K562 (cell line): Measurements from ENCODE around the gene TUBA1A. TPM values are rescaled to one million over a fixed set of nuclear protein-coding genes. Genes with fewer than 3 reads are reported as not detected.

Experiments used
- ATAC-seq: fragments of 200-7000 bp; cut with Tn5 transposase; 3 replicates; pipeline ENCODE4 v1.9.1; 2020; ENCODE audit warnings: moderate library complexity
- BruUV-seq: library from RNA; stranded (reverse); fragments of 400-500 nt; replicated peaks from 2 replicates; lab custom pipeline; 2021; lab: Mats Ljungman, UMichigan
- CTCF ChIA-PET: fragments of 300-600 bp; formaldehyde crosslinking; extraction: SDS; loops from one replicate; lab custom pipeline; 2021; ENCODE audit warnings: low intra/inter-chr PET ratio; lab: Yijun Ruan, JAX
- POLR2A ChIA-PET: fragments of 300-600, 350-650 bp; sonication (Branson Sonifier 250); formaldehyde crosslinking; extraction: SDS; loops from one replicate; lab custom pipeline; 2021; ENCODE audit warnings: antibody characterized with exemption, inconsistent platforms; lab: Yijun Ruan, JAX
- DNase-seq, 4 experiments: peaks; one replicate each; pipeline versions ENCODE4 v3.0.0 to v3.0.0-alpha.2; 2011 to 2018; ENCODE audit warnings: low spot score in 3 of 4, mixed read lengths in 3 of 4; ENCODE audit errors: extremely low read depth in 1 of 4
- FAIRE-seq: peaks from 2 replicates; lab custom pipeline; 2011; peaks lifted over from hg19 to GRCh38; lab: Jason Lieb, UNC
- H2AFZ ChIP-seq: 2 replicates; pipeline ENCODE4 v1.6.0; 2011; ENCODE audit warnings: low read depth, low read length, control low read depth, inconsistent platforms
- H3K27ac ChIP-seq: fragments of 200-600 bp; 3 replicates; pipeline ENCODE4 v1.8.0; 2011; ENCODE audit warnings: low read depth, mild to moderate bottlenecking, control low read depth, inconsistent platforms, low read length, moderate library complexity, mixed read lengths; ENCODE audit errors: extremely low read depth
- H3K27me3 ChIP-seq, 2 experiments: fragments of 300-600 bp in 1 of 2; 2 replicates in 1 of 2; 3 replicates in 1 of 2; pipeline versions ENCODE4 v1.6.0 to v1.8.0; 2011; ENCODE audit warnings: inconsistent platforms in 2 of 2, low read length in 2 of 2, mild to moderate bottlenecking in 1 of 2, mixed read lengths in 1 of 2, moderate library complexity in 1 of 2; ENCODE audit not compliant: control insufficient read depth in 2 of 2, insufficient read depth in 2 of 2
- H3K36me3 ChIP-seq: fragments of 300-600 bp; 3 replicates; pipeline ENCODE4 v1.8.0; 2011; ENCODE audit warnings: mild to moderate bottlenecking, low read length, inconsistent platforms; ENCODE audit not compliant: control insufficient read depth, insufficient read depth
- H3K4me1 ChIP-seq, 2 experiments: fragments of 200-600 bp in 1 of 2; replicated peaks in 1 of 2; 2 replicates in 1 of 2; 3 replicates in 1 of 2; pipeline versions ENCODE4 v1.5.1 to v1.8.0; 2011; ENCODE audit warnings: inconsistent platforms in 2 of 2, low read length in 2 of 2, mild to moderate bottlenecking in 1 of 2, mixed read lengths in 1 of 2, moderate library complexity in 1 of 2; ENCODE audit not compliant: control insufficient read depth in 2 of 2, insufficient read depth in 2 of 2
- H3K4me2 ChIP-seq: 2 replicates; pipeline ENCODE4 v1.6.1; 2011; ENCODE audit warnings: low read length, control low read depth, inconsistent platforms, mixed read lengths; ENCODE audit not compliant: insufficient read depth
- H3K4me3 ChIP-seq: fragments of 200-600 bp; sonication (generic), shearing (Covaris generic); 2 replicates; pipeline ENCODE4 v1.5.1; 2016; ENCODE audit warnings: control low read depth, inconsistent platforms
- H3K79me2 ChIP-seq: fragments of 200-600 bp; 3 replicates; pipeline ENCODE4 v1.8.0; 2011; ENCODE audit warnings: low read length, inconsistent platforms; ENCODE audit not compliant: control insufficient read depth, insufficient read depth
- H3K9ac ChIP-seq, 2 experiments: 2 replicates each; pipeline versions ENCODE4 v1.6.0 to v1.6.1; 2011; ENCODE audit warnings: low read depth in 2 of 2, low read length in 2 of 2, control low read depth in 1 of 2, inconsistent platforms in 1 of 2, mild to moderate bottlenecking in 1 of 2, mixed read lengths in 1 of 2; ENCODE audit not compliant: insufficient read depth in 1 of 2
- H3K9me1 ChIP-seq: one replicate; pipeline ENCODE4 v1.6.0; 2011; ENCODE audit warnings: inconsistent platforms, mild to moderate bottlenecking, low read length, moderate library complexity; ENCODE audit not compliant: control insufficient read depth, insufficient read depth
- H3K9me3 ChIP-seq: replicated peaks from 2 replicates; pipeline ENCODE4 v1.5.1; 2011; ENCODE audit warnings: low read depth, low read length, inconsistent platforms; ENCODE audit not compliant: control insufficient read depth, insufficient read depth
- H4K20me1 ChIP-seq: replicated peaks from 2 replicates; pipeline ENCODE4 v1.6.1; 2011; ENCODE audit warnings: low read length, inconsistent platforms, mixed read lengths; ENCODE audit not compliant: control insufficient read depth, insufficient read depth
- ARHGAP35 ChIP-seq: fragments of 450-650 bp; IDR thresholded peaks from 2 replicates; pipeline ENCODE4 v1.6.1; 2018; ENCODE audit not compliant: partially characterized antibody
- LEF1 ChIP-seq: fragments of 450-650 bp; IDR thresholded peaks from 2 replicates; pipeline ENCODE4 v1.6.1; 2016; ENCODE audit warnings: mild to moderate bottlenecking
- SRF ChIP-seq, 2 experiments: fragments of 250-450, 450-650 bp in 1 of 2; sonication (Bioruptor Pico) in 1 of 2; sonication (generic) in 1 of 2; formaldehyde crosslinking; IDR thresholded peaks; 2 replicates each; pipeline versions ENCODE4 v1.5.0 to v1.5.1; 2020 to 2022; ENCODE audit warnings: mild to moderate bottlenecking in 1 of 2, missing genetic modification reagents in 1 of 2
- ZFPM2 ChIP-seq: fragments of 250-450 bp; sonication (Bioruptor Pico); IDR thresholded peaks from 2 replicates; pipeline ENCODE4 v1.5.1; 2022; ENCODE audit warnings: mild to moderate bottlenecking
- ZKSCAN1 ChIP-seq: fragments of 150-350 bp; IDR thresholded peaks from 2 replicates; pipeline ENCODE4 v1.6.1; 2016; ENCODE audit warnings: low read depth, low read length
- ZNF253 ChIP-seq: fragments of 250-450 bp; sonication (Bioruptor Pico); conservative IDR thresholded peaks from 2 replicates; pipeline ENCODE4 v1.6.1; 2021; ENCODE audit warnings: mild to moderate bottlenecking
- WGBS: fragments of 100-300 bp; shearing (Covaris generic); methylation state at CpG from one replicate; pipeline ENCODE4 v1.1.6; 2016; ENCODE audit warnings: low coverage, mixed read lengths; ENCODE audit not compliant: insufficient coverage; ENCODE audit errors: missing lambda C conversion rate; 5-methylcytosine and 5-hydroxymethylcytosine counted together
- in situ Hi-C: fragments of 300-500 bp; cut with MboI; formaldehyde crosslinking; loops from 4 replicates; pipeline ENCODE4 v1.15.0; 2018; ENCODE audit warnings: inconsistent platforms, mixed read lengths
- intact Hi-C: fragments of 100-400 bp; cut with micrococcal nuclease; formaldehyde crosslinking; loops from 2 replicates; pipeline ENCODE4 v1.14.2; 2022
- polyA plus RNA-seq, 8 experiments: library from polyadenylated mRNA; depleted of rRNA in 4 of 8; stranded (reverse) in 5 of 8; unstranded in 3 of 8; fragments of >200 nt; fragmentation: Nextera tagmentation in 2 of 8; fragmentation: Illumina TruSeq in 1 of 8; extraction: Ambion mirVana in 2 of 8; extraction: Trizol in 1 of 8; gene quantifications; 2 replicates each; pipeline versions ENCODE4 v1.2.1 to v1.2.3, GENCODE V29; 2011 to 2014; ENCODE audit warnings: inconsistent platforms in 1 of 8, missing spikeins in 1 of 8
- total RNA-seq, 7 experiments: library from RNA; depleted of rRNA in 6 of 7; stranded (reverse); fragments of >200 nt in 6 of 7; fragmentation: Illumina TruSeq in 2 of 7; extraction: Trizol in 2 of 7; gene quantifications; 2 replicates each; pipeline versions ENCODE4 v1.2.1 to v1.2.3, GENCODE V29; 2011 to 2021; ENCODE audit warnings: low replicate concordance in 1 of 7
- TF ChIP-seq, protein P1 (sequence below): fragments of 200-800 bp; sonication (Bioruptor generic); IDR thresholded peaks from 2 replicates; pipeline ENCODE4 v1.6.1; 2017; ENCODE audit warnings: missing genetic modification characterization, missing compliant biosample characterization

The TUBA1A gene
- total and polyA plus RNA-seq, 9 of the 15 experiments (the other 6 are each of a cell fraction or from before 2014, with no cell fraction given), result 7.4 to 45.1 (median 11.9) TPM

- Histone ChIP-seq H3K79me2 (no peaks in the 10 kb centered on the region; the same call in 2 of the 3 replicates), H3K27me3 (no peaks in the 10 kb centered on the region), H3K4me3 (no peak overlapping the region), H3K9ac (no peak overlapping the region), H3K4me2 (peak overlapping the region; percentile 40; the same call in 1 of the 2 replicates), H3K9me3 (no peaks in the 10 kb centered on the region)
- FAIRE-seq (no peak), DNase-seq (no peak)
- POLR2A ChIA-PET, result interaction anchor here (1.3 to 10.5 kb wide), 4 partner anchors 8 to 16 kb away, joined by 3 to 151 read pairs (median 7); partner anchors contain the start of gene TUBA1B
- in situ Hi-C loops, result no loop called here
- TF ChIP-seq ZKSCAN1 (peak; percentile 91), ZNF253 (CRISPR knock-in tag) (no peak), ARHGAP35 (no peak), SRF (CRISPR knock-in tag; IDR thresholded peaks at IDR 0.05) (no peak), LEF1 (peak; percentile 14; the same call in 1 of the 2 replicates), ZFPM2 (CRISPR knock-in tag) (no peak)
- TF ChIP-seq, protein P1, sequence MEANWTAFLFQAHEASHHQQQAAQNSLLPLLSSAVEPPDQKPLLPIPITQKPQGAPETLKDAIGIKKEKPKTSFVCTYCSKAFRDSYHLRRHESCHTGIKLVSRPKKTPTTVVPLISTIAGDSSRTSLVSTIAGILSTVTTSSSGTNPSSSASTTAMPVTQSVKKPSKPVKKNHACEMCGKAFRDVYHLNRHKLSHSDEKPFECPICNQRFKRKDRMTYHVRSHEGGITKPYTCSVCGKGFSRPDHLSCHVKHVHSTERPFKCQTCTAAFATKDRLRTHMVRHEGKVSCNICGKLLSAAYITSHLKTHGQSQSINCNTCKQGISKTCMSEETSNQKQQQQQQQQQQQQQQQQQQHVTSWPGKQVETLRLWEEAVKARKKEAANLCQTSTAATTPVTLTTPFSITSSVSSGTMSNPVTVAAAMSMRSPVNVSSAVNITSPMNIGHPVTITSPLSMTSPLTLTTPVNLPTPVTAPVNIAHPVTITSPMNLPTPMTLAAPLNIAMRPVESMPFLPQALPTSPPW (CRISPR knock-in tag), result peak; percentile 29; the same call in 1 of the 2 replicates
- TF ChIP-seq, all 486 proteins: peak for 3
- no TSS peak for BruUV-seq
- H3K36me3 ChIP-seq, result no peaks in the 10 kb centered on the region
- no peaks in the 10 kb centered on the region for H3K9me1 ChIP-seq
- H2AFZ ChIP-seq, result 0 out of 2 replicates have a peak overlapping the region, but pooled peaks have one; percentile 21
- no peaks in the 10 kb centered on the region for H4K20me1 ChIP-seq
- no peak overlapping the region for H3K27ac ChIP-seq
- H3K4me1 ChIP-seq, result peaks cover 6 to 12% of the 10 kb centered on the region in 2 experiments; a peak in 4 of 5 replicates
- intact Hi-C loops, result loop anchor here (10.0 kb wide), 1 partner anchor 126 kb away; the partner anchor contains the start of gene TUBA1C
- CTCF ChIA-PET, result no interaction called here
- WGBS, result 62% methylated on average over 2 of the region's 2 CpGs
- no peak for ATAC-seq
Observed at GRCh38 chr12:49138999-49139398, 49.9 kb downstream of the TUBA1A start.
